Liver (tissue), 3 donors: ENCODE data around the gene LYPLAL1.

Source experiments
- EGR1 ChIP-seq, 2 donors: IDR thresholded peaks; 2 replicates each; pipeline ENCODE4 v1.6.1; 2016 to 2018; ENCODE audit warnings: antibody characterized with exemption in 2 of 2, low read depth in 2 of 2
- SP1 ChIP-seq: IDR thresholded peaks from 2 replicates; pipeline ENCODE4 v1.6.1; 2018; ENCODE audit warnings: antibody characterized with exemption, mild to moderate bottlenecking
- TAF1 ChIP-seq: conservative IDR thresholded peaks from 2 replicates; pipeline ENCODE4 v1.6.1; 2016; ENCODE audit warnings: antibody characterized with exemption, mild to moderate bottlenecking
- TF ChIP-seq, protein P1 (sequence below): fragments of 150-350 bp; IDR thresholded peaks from 2 replicates; pipeline ENCODE4 v1.5.1; 2017; ENCODE audit warnings: improper control_type of control experiment, low read depth, low read length; ENCODE audit not compliant: missing input control
- TF ChIP-seq, protein P2 (sequence below): IDR thresholded peaks from 2 replicates; pipeline ENCODE4 v1.6.1; 2016; ENCODE audit warnings: antibody characterized with exemption, mild to moderate bottlenecking
- donor health status: healthy.
- donor health status: healthy.

DNA sequence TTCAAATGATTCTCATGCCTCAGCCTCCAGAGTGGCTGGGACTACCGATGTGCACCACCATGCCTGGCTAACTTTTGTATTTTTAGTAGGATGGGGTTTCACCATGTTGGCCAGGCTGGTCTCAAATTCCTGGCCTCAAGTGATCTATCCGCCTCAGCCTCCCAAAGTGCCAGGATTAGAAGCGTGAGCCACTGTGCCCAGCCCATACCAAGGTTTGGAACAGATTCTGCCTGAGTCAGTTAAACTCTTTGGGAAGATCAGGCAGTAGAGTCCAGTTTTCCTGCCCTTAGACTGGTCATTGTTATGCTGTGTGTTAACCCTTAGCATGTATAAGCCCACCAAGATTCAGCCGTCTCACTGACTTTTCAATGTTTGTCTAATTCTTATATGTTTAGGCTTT is 48.3 kb upstream of the LYPLAL1 start:
- TF ChIP-seq EGR1 (IDR thresholded peaks at IDR 0.05; ENCODE audit: low read depth in 2 of 2) (no peak), SP1 (no peak), TAF1 (no peak)
- TF ChIP-seq, protein P1, sequence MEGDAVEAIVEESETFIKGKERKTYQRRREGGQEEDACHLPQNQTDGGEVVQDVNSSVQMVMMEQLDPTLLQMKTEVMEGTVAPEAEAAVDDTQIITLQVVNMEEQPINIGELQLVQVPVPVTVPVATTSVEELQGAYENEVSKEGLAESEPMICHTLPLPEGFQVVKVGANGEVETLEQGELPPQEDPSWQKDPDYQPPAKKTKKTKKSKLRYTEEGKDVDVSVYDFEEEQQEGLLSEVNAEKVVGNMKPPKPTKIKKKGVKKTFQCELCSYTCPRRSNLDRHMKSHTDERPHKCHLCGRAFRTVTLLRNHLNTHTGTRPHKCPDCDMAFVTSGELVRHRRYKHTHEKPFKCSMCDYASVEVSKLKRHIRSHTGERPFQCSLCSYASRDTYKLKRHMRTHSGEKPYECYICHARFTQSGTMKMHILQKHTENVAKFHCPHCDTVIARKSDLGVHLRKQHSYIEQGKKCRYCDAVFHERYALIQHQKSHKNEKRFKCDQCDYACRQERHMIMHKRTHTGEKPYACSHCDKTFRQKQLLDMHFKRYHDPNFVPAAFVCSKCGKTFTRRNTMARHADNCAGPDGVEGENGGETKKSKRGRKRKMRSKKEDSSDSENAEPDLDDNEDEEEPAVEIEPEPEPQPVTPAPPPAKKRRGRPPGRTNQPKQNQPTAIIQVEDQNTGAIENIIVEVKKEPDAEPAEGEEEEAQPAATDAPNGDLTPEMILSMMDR: no peak
- TF ChIP-seq, protein P2, sequence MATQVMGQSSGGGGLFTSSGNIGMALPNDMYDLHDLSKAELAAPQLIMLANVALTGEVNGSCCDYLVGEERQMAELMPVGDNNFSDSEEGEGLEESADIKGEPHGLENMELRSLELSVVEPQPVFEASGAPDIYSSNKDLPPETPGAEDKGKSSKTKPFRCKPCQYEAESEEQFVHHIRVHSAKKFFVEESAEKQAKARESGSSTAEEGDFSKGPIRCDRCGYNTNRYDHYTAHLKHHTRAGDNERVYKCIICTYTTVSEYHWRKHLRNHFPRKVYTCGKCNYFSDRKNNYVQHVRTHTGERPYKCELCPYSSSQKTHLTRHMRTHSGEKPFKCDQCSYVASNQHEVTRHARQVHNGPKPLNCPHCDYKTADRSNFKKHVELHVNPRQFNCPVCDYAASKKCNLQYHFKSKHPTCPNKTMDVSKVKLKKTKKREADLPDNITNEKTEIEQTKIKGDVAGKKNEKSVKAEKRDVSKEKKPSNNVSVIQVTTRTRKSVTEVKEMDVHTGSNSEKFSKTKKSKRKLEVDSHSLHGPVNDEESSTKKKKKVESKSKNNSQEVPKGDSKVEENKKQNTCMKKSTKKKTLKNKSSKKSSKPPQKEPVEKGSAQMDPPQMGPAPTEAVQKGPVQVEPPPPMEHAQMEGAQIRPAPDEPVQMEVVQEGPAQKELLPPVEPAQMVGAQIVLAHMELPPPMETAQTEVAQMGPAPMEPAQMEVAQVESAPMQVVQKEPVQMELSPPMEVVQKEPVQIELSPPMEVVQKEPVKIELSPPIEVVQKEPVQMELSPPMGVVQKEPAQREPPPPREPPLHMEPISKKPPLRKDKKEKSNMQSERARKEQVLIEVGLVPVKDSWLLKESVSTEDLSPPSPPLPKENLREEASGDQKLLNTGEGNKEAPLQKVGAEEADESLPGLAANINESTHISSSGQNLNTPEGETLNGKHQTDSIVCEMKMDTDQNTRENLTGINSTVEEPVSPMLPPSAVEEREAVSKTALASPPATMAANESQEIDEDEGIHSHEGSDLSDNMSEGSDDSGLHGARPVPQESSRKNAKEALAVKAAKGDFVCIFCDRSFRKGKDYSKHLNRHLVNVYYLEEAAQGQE: no peak
